Hepatocyte (in vitro differentiated cells): ENCODE measurements around the gene RAP2B.

Experiments
- EZH2 ChIP-seq: fragments of 200-600 bp; sonication (generic); IDR thresholded peaks from 2 replicates; pipeline ENCODE4 v1.6.1; 2016; ENCODE audit warnings: antibody characterized with exemption, mild to moderate bottlenecking, borderline replicate concordance
- EZH2phosphoT487 ChIP-seq: fragments of 200-600 bp; sonication (generic); IDR thresholded peaks from one replicate; pipeline ENCODE4 v1.6.1; 2018; ENCODE audit warnings: antibody characterized with exemption, mild to moderate bottlenecking, low read depth, moderate library complexity; ENCODE audit not compliant: unreplicated experiment, severe bottlenecking
- TF ChIP-seq, protein P1 (sequence below): fragments of 200-600 bp; sonication (generic); IDR thresholded peaks from 2 replicates; pipeline ENCODE4 v1.5.1; 2016; ENCODE audit warnings: antibody characterized with exemption, mild to moderate bottlenecking; ENCODE audit not compliant: poor library complexity

DNA sequence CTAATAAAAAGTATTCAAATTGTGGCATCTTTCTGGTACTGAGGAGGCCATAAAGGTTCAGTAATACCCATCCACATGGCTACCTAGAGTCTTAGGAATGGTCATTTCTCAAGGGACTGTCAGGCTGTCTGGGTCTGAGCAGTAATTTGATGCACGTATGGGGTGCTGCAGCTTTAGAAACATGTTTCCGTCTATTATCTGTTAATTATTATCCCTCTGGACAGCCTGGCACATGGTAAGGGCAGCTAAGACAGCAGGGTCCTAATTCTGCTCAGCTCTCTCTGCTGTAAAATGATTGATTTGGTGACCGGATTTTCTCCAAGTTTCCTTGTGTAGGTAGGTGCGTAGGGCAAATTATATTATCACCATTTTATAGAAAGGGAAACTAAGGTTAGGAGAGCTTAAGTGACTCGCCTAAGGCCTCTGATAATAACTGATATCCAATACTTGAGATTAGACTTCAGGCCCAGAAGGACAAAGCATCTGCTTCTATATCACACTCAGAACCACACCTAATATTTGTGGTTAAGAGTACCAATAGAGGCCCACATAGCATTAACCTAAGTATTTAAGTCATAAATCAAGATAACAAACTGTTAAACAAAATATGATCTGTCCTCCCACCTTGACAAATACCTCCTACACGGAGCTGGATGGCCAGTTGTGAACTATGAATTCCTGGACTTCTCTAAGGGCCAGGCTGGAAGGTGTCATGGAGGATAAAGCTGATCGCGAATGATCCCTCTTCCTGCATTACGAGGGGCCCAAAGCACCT is 2.9 kb upstream of the RAP2B start:
- no peak for TF ChIP-seq EZH2
- TF ChIP-seq, protein P1, sequence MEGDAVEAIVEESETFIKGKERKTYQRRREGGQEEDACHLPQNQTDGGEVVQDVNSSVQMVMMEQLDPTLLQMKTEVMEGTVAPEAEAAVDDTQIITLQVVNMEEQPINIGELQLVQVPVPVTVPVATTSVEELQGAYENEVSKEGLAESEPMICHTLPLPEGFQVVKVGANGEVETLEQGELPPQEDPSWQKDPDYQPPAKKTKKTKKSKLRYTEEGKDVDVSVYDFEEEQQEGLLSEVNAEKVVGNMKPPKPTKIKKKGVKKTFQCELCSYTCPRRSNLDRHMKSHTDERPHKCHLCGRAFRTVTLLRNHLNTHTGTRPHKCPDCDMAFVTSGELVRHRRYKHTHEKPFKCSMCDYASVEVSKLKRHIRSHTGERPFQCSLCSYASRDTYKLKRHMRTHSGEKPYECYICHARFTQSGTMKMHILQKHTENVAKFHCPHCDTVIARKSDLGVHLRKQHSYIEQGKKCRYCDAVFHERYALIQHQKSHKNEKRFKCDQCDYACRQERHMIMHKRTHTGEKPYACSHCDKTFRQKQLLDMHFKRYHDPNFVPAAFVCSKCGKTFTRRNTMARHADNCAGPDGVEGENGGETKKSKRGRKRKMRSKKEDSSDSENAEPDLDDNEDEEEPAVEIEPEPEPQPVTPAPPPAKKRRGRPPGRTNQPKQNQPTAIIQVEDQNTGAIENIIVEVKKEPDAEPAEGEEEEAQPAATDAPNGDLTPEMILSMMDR = no peak
- no peak for TF ChIP-seq EZH2phosphoT487
